ENCODE measurements around the gene EXD3. TPM values are rescaled to one million over a fixed set of nuclear protein-coding genes. Genes with fewer than 3 reads are reported as not detected.

The EXD3 gene
- total RNA-seq, 1 donor from 2014 or later, result 5.2 TPM

- Mint-ChIP-seq H3K36me3 (ENCODE audit: low read depth) (no peaks in the 10 kb centered on the region), H3K4me1 (peaks cover 4% of the 10 kb centered on the region), H3K4me3 (no peak overlapping the region), H3K27me3 (peaks cover 3% of the 10 kb centered on the region), H3K9me3 (no peaks in the 10 kb centered on the region), H3K27ac (no peak overlapping the region)
- intact Hi-C loops (cut with micrococcal nuclease), result no loop called here
- DNase-seq, result no peak
These were observed 103.8 kb downstream of the EXD3 start for GRCh38 chr9:137319011-137319738.

GRCh38 chr9:137318602-137319001 lies 104.4 kb downstream of the EXD3 start:
- intact Hi-C loops (cut with micrococcal nuclease), result no loop called here
- no peak overlapping the region for H3K27ac Mint-ChIP-seq
- peaks cover 3% of the 10 kb centered on the region for H3K27me3 Mint-ChIP-seq
- H3K4me3 Mint-ChIP-seq, result no peak overlapping the region
- DNase-seq, result no peak
- no peaks in the 10 kb centered on the region for H3K36me3 Mint-ChIP-seq (ENCODE audit: low read depth)
- no peaks in the 10 kb centered on the region for H3K9me3 Mint-ChIP-seq
- H3K4me1 Mint-ChIP-seq, result peaks cover 4% of the 10 kb centered on the region

DNA sequence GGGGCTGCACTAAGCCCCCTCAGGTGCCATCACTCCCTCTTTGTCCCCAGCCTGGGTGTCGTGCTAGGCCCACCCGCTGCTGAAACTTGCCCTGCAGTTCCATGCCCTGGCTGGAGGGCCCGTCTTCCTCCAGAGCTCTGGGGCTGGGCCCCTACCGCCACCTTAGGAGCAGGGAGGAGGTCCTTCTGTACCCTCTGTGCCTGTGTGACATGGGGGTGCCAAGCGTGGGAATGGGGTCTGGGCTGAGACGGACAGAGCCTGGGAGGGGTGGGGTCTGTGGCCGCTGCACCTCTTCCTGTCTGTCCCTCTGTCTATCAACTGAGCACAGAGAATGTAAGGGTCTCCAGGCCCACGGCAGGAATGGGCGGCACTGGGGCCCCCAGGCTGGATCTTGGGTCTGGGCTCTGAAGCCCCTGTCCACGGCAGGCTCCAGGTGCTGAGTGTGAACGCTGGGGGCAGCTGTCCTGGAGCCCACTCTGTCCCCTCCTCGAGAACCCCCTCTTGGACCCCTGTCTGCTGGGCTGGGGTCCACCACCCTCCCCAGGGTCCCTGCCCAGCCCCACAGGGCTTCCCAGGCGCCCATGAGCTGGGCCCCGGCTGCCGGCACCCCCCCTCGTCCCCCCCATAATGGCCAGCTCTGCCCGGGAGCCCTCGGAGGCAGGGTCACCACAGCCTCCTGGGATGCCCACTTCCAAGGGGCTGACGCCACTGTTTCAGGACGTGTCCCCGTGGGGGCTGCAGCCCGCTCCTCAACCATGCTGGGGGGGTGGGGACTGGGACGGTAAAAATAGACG lies 105.0 kb downstream of the EXD3 start:
- no peak overlapping the region for H3K4me3 Mint-ChIP-seq
- peaks cover 4% of the 10 kb centered on the region for H3K4me1 Mint-ChIP-seq
- intact Hi-C loops (cut with micrococcal nuclease), result no loop called here
- peaks cover 3% of the 10 kb centered on the region for H3K27me3 Mint-ChIP-seq
- H3K9me3 Mint-ChIP-seq, result no peaks in the 10 kb centered on the region
- H3K27ac Mint-ChIP-seq, result no peak overlapping the region
- no peaks in the 10 kb centered on the region for H3K36me3 Mint-ChIP-seq (ENCODE audit: low read depth)
- no peak for DNase-seq

DNA sequence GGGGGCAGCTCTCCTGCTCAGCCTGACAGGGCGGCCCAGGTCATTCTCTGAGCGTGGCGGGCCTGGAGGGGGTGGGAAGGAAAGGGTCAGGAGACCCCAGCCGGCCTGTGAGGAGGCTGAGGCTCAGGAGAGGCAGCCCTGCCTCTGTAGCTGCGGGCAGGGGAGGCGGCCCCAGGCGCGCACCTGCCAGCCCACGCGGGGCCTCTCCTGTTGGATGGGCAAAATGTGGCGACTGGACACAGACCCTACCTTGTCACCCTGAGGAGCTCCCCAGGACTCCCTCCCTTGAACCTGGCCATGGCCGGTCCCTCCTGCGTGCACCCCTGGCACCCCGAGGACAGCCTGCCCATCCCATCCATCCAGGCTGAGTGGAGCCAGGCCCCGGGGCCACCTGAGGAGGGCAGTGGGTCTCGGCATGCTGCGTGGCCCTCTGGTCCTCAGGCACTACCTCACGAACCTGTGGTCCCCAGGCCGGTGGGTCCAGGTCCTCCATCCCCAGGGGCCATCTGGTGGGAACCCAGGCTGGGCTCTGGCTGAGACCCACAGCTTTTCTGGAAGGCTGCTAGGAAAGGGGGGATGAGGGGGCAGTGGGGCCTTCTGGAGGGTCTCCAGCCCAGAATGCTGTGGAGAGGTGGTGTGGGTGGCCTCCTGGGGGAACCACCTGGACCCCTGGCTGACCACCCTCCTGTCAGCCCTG lies 105.8 kb downstream of the EXD3 start:
- intact Hi-C loops (cut with micrococcal nuclease), result no loop called here
- Mint-ChIP-seq H3K27me3 (peaks cover 3% of the 10 kb centered on the region), H3K27ac (no peak overlapping the region), H3K4me1 (peaks cover 4% of the 10 kb centered on the region), H3K4me3 (no peak overlapping the region), H3K9me3 (no peaks in the 10 kb centered on the region), H3K36me3 (ENCODE audit: low read depth) (no peaks in the 10 kb centered on the region)
- DNase-seq, result peak; percentile 56

- H3K4me3 Mint-ChIP-seq, result no peak overlapping the region
- no peak overlapping the region for H3K27ac Mint-ChIP-seq
- H3K4me1 Mint-ChIP-seq, result peaks cover 4% of the 10 kb centered on the region
- intact Hi-C loops (cut with micrococcal nuclease), result no loop called here
- no peaks in the 10 kb centered on the region for H3K9me3 Mint-ChIP-seq
- DNase-seq, result peak; percentile 69
- H3K36me3 Mint-ChIP-seq (ENCODE audit: low read depth), result no peaks in the 10 kb centered on the region
- peaks cover 3% of the 10 kb centered on the region for H3K27me3 Mint-ChIP-seq
These were observed 106.7 kb downstream of the EXD3 start for GRCh38 chr9:137316012-137316981.

DNA sequence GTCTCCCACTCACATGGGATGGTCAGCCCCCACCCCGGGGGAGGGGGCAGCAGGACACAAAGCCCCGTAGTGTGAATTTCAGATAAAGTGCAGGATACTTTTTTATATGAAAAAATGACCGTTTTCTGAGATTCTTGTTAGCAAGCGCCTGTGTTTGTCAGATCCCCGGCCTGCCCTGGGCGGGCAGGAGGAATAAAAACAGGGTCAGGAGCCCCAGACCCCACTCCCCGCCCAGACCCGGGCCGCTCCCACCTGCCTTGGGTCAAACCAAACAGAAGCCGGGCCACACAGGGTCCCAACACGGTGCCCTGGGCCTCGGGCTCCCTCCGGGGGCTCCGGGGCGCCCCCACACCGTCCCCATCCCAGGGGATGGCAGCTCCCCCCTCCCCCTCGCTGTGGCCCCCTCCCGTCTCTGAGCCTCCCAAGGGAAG lies 107.4 kb downstream of the EXD3 start:
- Mint-ChIP-seq H3K36me3 (ENCODE audit: low read depth) (no peaks in the 10 kb centered on the region), H3K27ac (no peak overlapping the region), H3K4me1 (peaks cover 2% of the 10 kb centered on the region), H3K4me3 (no peak overlapping the region), H3K27me3 (peaks cover 3% of the 10 kb centered on the region), H3K9me3 (no peaks in the 10 kb centered on the region)
- DNase-seq, result no peak
- intact Hi-C loops (cut with micrococcal nuclease), result no loop called here

- no peak for DNase-seq
- H3K27ac Mint-ChIP-seq, result no peak overlapping the region
- no peaks in the 10 kb centered on the region for H3K4me1 Mint-ChIP-seq
- H3K27me3 Mint-ChIP-seq, result peaks cover 3% of the 10 kb centered on the region
- no peaks in the 10 kb centered on the region for H3K9me3 Mint-ChIP-seq
- H3K4me3 Mint-ChIP-seq, result no peak overlapping the region
- no peaks in the 10 kb centered on the region for H3K36me3 Mint-ChIP-seq (ENCODE audit: low read depth)
- intact Hi-C loops (cut with micrococcal nuclease), result no loop called here
These were observed 108.1 kb downstream of the EXD3 start for GRCh38 chr9:137314561-137315560.

- Mint-ChIP-seq H3K27ac (no peak overlapping the region), H3K36me3 (ENCODE audit: low read depth) (no peaks in the 10 kb centered on the region), H3K4me1 (no peaks in the 10 kb centered on the region), H3K9me3 (no peaks in the 10 kb centered on the region), H3K4me3 (no peak overlapping the region), H3K27me3 (peaks cover 3% of the 10 kb centered on the region)
- no peak for DNase-seq
- intact Hi-C loops (cut with micrococcal nuclease), result no loop called here
These were observed 108.9 kb downstream of the EXD3 start for GRCh38 chr9:137313956-137314560.

GRCh38 chr9:137313326-137313936 lies 109.5 kb downstream of the EXD3 start:
- Mint-ChIP-seq H3K4me1 (no peaks in the 10 kb centered on the region), H3K4me3 (no peak overlapping the region), H3K36me3 (ENCODE audit: low read depth) (no peaks in the 10 kb centered on the region), H3K9me3 (no peaks in the 10 kb centered on the region), H3K27me3 (peaks cover 3% of the 10 kb centered on the region), H3K27ac (no peak overlapping the region)
- no peak for DNase-seq
- intact Hi-C loops (cut with micrococcal nuclease), result no loop called here

DNA sequence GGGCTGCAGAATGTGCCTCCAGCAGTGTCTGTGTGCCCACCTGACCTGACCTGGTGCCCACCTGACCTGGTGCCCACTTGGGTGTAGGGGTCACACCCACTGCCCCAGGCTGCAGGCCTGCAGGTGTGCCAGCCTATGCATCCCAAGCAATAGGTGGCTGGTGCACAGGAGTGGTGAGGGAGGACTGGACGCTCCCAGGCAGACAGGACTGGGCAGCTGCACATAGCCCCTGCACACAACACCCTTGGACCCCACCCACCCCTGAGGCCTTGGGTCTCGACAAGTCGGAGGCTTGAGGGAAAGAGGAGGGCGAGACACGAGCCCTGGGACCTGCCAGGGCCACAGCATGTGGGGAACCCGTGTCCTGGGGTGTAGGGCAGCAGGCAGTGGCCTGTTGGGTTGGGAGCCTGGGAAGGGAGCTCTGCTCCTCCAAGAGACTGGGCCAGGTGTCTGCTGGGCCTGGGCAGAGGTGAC lies 110.1 kb downstream of the EXD3 start:
- intact Hi-C loops (cut with micrococcal nuclease), result no loop called here
- peaks cover 3% of the 10 kb centered on the region for H3K27me3 Mint-ChIP-seq
- H3K9me3 Mint-ChIP-seq, result no peaks in the 10 kb centered on the region

DNA sequence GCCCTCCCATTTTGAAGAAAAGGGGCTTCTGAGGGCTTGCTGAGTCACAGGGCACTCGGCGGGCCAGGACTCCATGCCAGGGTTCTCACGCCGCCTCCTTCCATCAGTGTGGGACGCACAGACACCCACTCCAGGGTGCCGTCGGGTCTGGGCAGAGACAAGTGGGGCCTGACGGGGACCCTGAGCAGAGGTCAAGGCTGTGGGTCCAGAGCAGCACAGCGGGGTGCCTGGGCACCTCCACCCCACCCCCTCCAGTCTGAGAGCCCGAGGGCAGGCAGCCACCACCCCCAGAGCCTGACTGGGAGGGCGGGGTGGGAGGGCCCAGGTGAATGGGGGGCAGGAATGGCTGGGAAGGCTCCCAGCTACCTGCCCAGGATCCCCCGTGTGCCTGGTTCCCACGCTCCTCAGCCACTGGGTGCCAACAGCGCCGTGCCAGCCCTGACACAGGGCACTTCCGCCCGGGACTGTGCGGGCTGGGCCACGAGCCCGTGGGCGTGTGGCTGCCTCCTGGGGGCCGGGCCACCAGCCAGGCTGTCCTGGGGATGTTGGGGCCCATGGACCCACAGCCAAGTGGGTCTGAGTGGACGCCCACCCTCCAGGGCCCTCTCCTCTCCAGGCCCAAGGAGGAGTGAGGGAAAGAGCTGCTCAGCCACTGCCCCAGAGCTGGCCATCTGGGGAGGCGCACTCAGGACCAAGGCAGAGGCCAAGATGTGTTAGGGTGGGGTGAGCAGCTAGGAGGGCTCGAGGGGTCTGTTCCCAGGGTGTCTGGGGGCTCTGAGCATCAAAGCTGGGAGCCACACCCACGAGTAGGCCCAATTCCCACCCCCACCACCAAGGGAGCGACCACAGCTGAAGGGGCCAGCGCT lies 110.7 kb downstream of the EXD3 start:
- Mint-ChIP-seq H3K4me1 (peaks cover 2% of the 10 kb centered on the region), H3K27me3 (peaks cover 3% of the 10 kb centered on the region)

More for the DNA sequence above, 110.1 kb downstream of the EXD3 start:
- Mint-ChIP-seq H3K36me3 (ENCODE audit: low read depth) (no peaks in the 10 kb centered on the region), H3K27ac (no peak overlapping the region), H3K4me3 (no peak overlapping the region), H3K4me1 (no peaks in the 10 kb centered on the region)
- no peak for DNase-seq

More for the DNA sequence above, 110.7 kb downstream of the EXD3 start:
- H3K9me3 Mint-ChIP-seq, result no peaks in the 10 kb centered on the region
- H3K4me3 Mint-ChIP-seq, result no peak overlapping the region
- no peak overlapping the region for H3K27ac Mint-ChIP-seq
- no peaks in the 10 kb centered on the region for H3K36me3 Mint-ChIP-seq (ENCODE audit: low read depth)
- intact Hi-C loops (cut with micrococcal nuclease), result no loop called here
- no peak for DNase-seq
